T-cell (primary cell): ENCODE data around the gene NDUFS4. TPM values are rescaled to one million over a fixed set of nuclear protein-coding genes. Genes with fewer than 3 reads are reported as not detected.

Experiments used
- ATAC-seq, 4 experiments: fragments of 200-7000 bp in 3 of 4; fragments of 150-1000 bp in 1 of 4; cut with Tn5 transposase; replicated peaks in 1 of 4; 1 replicate in 3 of 4; 2 replicates in 1 of 4; pipeline ENCODE4 v1.10.0; 2021; ENCODE audit warnings: moderate library complexity in 3 of 4, mild to moderate bottlenecking in 2 of 4, moderate number of reproducible peaks in 1 of 4
- CTCF ChIA-PET, 2 donors: fragments of 300-600 bp; sonication (Branson Sonifier 250); formaldehyde crosslinking; loops; one replicate each; lab custom pipeline; 2022; ENCODE audit warnings: antibody characterized with exemption in 2 of 2; lab: Charles Lee
- POLR2A ChIA-PET, 2 donors: fragments of 300-600 bp; sonication (Branson Sonifier 250); formaldehyde crosslinking; loops; one replicate each; lab custom pipeline; 2022; ENCODE audit warnings: antibody characterized with exemption in 2 of 2; lab: Charles Lee
- DNase-seq, 35 experiments: peaks; one replicate each; pipeline versions ENCODE4 v3.0.0 to v3.0.0-alpha.2; 2013 to 2023
- H3K27ac ChIP-seq: one replicate; pipeline ENCODE4 v1.5.1; 2013; ENCODE audit warnings: low read length
- H3K27me3 ChIP-seq, 2 experiments: replicated peaks in 1 of 2; 1 replicate in 1 of 2; 2 replicates in 1 of 2; pipeline versions ENCODE4 v1.6.1 to v1.7.0; 2013; ENCODE audit warnings: low read length in 1 of 2, mixed read lengths in 1 of 2; ENCODE audit not compliant: control insufficient read depth in 2 of 2, insufficient read depth in 2 of 2; ENCODE audit errors: extremely low read depth in 1 of 2
- H3K36me3 ChIP-seq, 2 donors: 1 replicate in 1 of 2; 2 replicates in 1 of 2; pipeline versions ENCODE4 v1.6.1 to v1.7.0; 2013; ENCODE audit warnings: low read length in 1 of 2; ENCODE audit not compliant: control insufficient read depth in 2 of 2, insufficient read depth in 1 of 2; ENCODE audit errors: extremely low read depth in 1 of 2
- H3K4me1 ChIP-seq, 2 experiments: 1 replicate in 1 of 2; 2 replicates in 1 of 2; pipeline versions ENCODE4 v1.6.1 to v1.7.0; 2013; ENCODE audit warnings: low read length in 2 of 2, mixed read lengths in 1 of 2; ENCODE audit not compliant: insufficient read depth in 2 of 2, control insufficient read depth in 1 of 2; ENCODE audit errors: extremely low read depth in 1 of 2
- H3K4me3 ChIP-seq, 2 donors: 1 replicate in 1 of 2; 2 replicates in 1 of 2; pipeline versions ENCODE4 v1.5.1 to v1.7.0; 2013; ENCODE audit warnings: mild to moderate bottlenecking in 2 of 2, low read length in 1 of 2, moderate library complexity in 1 of 2; ENCODE audit not compliant: control insufficient read depth in 1 of 2; ENCODE audit errors: extremely low read depth in 1 of 2
- H3K9me3 ChIP-seq: 2 replicates; pipeline ENCODE4 v1.7.0; 2013
- H3K27ac Mint-ChIP-seq, 2 donors: one replicate each; pipeline ENCODE4 v1.8.0; 2020 to 2021; ENCODE audit warnings: mild to moderate bottlenecking in 2 of 2, mixed read lengths in 2 of 2
- H3K27me3 Mint-ChIP-seq, 2 donors: one replicate each; pipeline ENCODE4 v1.8.0; 2021 to 2022; ENCODE audit warnings: mixed read lengths in 2 of 2
- H3K36me3 Mint-ChIP-seq: one replicate; pipeline ENCODE4 v1.8.0; 2021; ENCODE audit warnings: mixed read lengths
- H3K4me1 Mint-ChIP-seq, 3 donors: one replicate each; pipeline ENCODE4 v1.8.0; 2020 to 2022; ENCODE audit warnings: mixed read lengths in 3 of 3, mild to moderate bottlenecking in 1 of 3
- H3K4me3 Mint-ChIP-seq, 3 donors: one replicate each; pipeline ENCODE4 v1.8.0; 2020 to 2022; ENCODE audit warnings: mild to moderate bottlenecking in 3 of 3, mixed read lengths in 3 of 3, moderate library complexity in 3 of 3
- H3K9me3 Mint-ChIP-seq, 3 donors: one replicate each; pipeline ENCODE4 v1.8.0; 2020 to 2022; ENCODE audit warnings: mixed read lengths in 3 of 3
- WGBS: methylation state at CpG from one replicate; pipeline ENCODE4 v1.1.5; 2013; ENCODE audit warnings: missing lambda C conversion rate; ENCODE audit not compliant: insufficient coverage; 5-methylcytosine and 5-hydroxymethylcytosine counted together
- total RNA-seq, 35 experiments: library from RNA in 6 of 35; stranded (reverse) in 6 of 35; fragments of 120-200 nt in 1 of 35; gene quantifications; one replicate each; pipeline versions ENCODE4 v1.2.1 to v1.2.4 and lab custom pipeline; 2013 to 2026

NDUFS4 gene
- total RNA-seq, 5 donors from 2014 or later (not counting 1 experiment from before 2014, with no cell fraction given), result 22.2 to 29.5 (median 25.0) TPM

DNA sequence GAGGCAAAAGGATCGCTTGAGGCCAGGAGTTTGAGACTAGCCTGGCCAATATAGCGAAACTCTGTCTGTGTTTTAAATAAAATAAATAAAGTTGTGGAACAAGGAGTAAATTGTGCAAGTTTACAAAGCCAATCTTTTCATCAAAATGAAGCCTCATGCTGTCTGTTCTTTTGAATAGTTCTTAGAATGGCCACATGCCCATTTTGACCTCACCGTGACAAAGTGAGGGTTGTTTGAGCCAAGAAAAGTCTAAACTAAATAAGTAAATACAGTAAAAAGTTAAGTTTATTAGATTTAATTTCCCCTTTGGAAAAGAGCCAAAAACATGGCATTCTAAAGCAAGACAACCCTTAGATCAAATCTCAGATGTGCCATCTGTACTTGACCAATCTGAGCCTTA lies 165.7 kb downstream of the NDUFS4 start:
- POLR2A ChIA-PET, result no interaction called here
- H3K36me3 ChIP-seq, result no peaks in the 10 kb centered on the region
- no peak for ATAC-seq

DNA sequence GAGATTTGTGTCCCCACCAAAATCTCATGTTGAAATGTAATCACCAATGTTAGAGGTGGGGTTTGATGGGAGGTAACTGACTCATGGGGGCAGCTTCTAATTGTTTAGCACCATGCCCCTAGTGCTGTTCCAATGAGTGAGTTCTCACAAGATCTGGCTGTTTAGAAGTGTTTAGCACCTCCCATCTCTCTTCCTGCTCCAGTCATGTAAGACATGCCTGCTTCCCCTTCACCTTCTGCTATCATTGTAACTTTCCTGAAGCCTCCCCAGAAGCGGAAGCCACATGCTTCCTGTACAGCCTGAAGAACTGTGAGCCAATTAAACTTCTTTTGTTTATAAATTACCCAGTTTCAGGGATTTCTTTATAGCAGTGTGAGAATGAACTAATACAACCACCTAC lies 170.5 kb downstream of the NDUFS4 start:
- ATAC-seq, result no peak
- Histone ChIP-seq H3K4me1 (no peaks in the 10 kb centered on the region), H3K36me3 (no peaks in the 10 kb centered on the region), H3K9me3 (no peaks in the 10 kb centered on the region), H3K27ac (no peak overlapping the region), H3K27me3 (no peaks in the 10 kb centered on the region), H3K4me3 (no peak overlapping the region)
- WGBS, result no CpG with 5 or more reads among the region's 1 CpG
- ChIA-PET CTCF (interaction anchor here in 1 of 2 donors (0.6 kb wide), 1 partner anchor 937 kb away, joined by 3 read pairs; no protein-coding TSS in a partner anchor), POLR2A (no interaction called here)
- Mint-ChIP-seq H3K36me3 (no peaks in the 10 kb centered on the region), H3K4me1 (peaks cover 0 to 5% (median 3%) of the 10 kb centered on the region in 3 donors), H3K9me3 (peaks cover 0 to 11% (median 0%) of the 10 kb centered on the region in 3 donors), H3K27ac (no peak overlapping the region), H3K27me3 (no peaks in the 10 kb centered on the region), H3K4me3 (no peak overlapping the region)
- DNase-seq, result no peak

More for the DNA sequence above, 165.7 kb downstream of the NDUFS4 start:
- no peaks in the 10 kb centered on the region for H3K4me1 ChIP-seq
- WGBS, result 50% methylated on average over 1 of the region's 3 CpGs
- peaks cover 0 to 3% (median 3%) of the 10 kb centered on the region in 3 donors for H3K4me1 Mint-ChIP-seq
- H3K27ac ChIP-seq, result no peak overlapping the region
- H3K27me3 ChIP-seq, result no peaks in the 10 kb centered on the region
- no peak overlapping the region for H3K4me3 ChIP-seq
- no peak for DNase-seq
- no peaks in the 10 kb centered on the region for H3K36me3 Mint-ChIP-seq
- no peaks in the 10 kb centered on the region for H3K27me3 Mint-ChIP-seq
- H3K9me3 Mint-ChIP-seq, result peaks cover 8 to 29% (median 17%) of the 10 kb centered on the region in 3 donors
- no peak overlapping the region for H3K27ac Mint-ChIP-seq
- CTCF ChIA-PET, result no interaction called here
- H3K4me3 Mint-ChIP-seq, result no peak overlapping the region
- no peaks in the 10 kb centered on the region for H3K9me3 ChIP-seq

Other genes starting within 250 kb of the NDUFS4 start
- gene FST, start 80.0 kb upstream of the NDUFS4 start, total RNA-seq, result 1 to 10 TPM in 3 of 5 donors, under 1 TPM in 1, not detected in 1; 0.86 to 2.5 (median 1.5) TPM